AG09319 (cell line): Measurements from ENCODE around the gene ATN1.

ENCODE experiments used
- DNase-seq: peaks from one replicate; pipeline ENCODE4 v3.0.0-alpha.2; 2010; ENCODE audit warnings: low read depth; ENCODE audit errors: extremely low read depth
- TF ChIP-seq, protein P1 (sequence below): IDR thresholded peaks from 2 replicates; pipeline ENCODE4 v1.5.1; 2011; ENCODE audit warnings: low read depth, mild to moderate bottlenecking, inconsistent platforms, low read length, moderate library complexity

Gene ATN1

DNA sequence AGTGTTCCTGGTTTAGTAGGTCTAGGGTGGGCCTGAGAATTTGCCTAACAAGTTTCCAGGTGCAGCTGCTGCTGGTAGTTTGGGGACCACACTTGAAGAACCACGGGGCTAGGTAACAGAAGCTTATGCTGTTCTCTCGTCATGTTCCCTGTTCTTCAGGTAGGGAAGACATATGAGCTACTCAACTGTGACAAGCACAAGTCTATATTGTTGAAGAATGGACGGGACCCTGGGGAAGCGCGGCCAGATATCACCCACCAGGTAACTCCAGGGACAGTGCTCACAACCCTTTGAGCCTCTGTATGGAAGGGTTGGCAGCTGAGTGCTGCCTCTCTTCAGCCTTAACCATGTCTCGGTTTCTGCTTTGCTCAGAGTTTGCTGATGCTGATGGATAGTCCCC lies 46.4 kb downstream of the ATN1 start:
- DNase-seq = no peak
- TF ChIP-seq, protein P1, sequence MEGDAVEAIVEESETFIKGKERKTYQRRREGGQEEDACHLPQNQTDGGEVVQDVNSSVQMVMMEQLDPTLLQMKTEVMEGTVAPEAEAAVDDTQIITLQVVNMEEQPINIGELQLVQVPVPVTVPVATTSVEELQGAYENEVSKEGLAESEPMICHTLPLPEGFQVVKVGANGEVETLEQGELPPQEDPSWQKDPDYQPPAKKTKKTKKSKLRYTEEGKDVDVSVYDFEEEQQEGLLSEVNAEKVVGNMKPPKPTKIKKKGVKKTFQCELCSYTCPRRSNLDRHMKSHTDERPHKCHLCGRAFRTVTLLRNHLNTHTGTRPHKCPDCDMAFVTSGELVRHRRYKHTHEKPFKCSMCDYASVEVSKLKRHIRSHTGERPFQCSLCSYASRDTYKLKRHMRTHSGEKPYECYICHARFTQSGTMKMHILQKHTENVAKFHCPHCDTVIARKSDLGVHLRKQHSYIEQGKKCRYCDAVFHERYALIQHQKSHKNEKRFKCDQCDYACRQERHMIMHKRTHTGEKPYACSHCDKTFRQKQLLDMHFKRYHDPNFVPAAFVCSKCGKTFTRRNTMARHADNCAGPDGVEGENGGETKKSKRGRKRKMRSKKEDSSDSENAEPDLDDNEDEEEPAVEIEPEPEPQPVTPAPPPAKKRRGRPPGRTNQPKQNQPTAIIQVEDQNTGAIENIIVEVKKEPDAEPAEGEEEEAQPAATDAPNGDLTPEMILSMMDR = no peak

DNA sequence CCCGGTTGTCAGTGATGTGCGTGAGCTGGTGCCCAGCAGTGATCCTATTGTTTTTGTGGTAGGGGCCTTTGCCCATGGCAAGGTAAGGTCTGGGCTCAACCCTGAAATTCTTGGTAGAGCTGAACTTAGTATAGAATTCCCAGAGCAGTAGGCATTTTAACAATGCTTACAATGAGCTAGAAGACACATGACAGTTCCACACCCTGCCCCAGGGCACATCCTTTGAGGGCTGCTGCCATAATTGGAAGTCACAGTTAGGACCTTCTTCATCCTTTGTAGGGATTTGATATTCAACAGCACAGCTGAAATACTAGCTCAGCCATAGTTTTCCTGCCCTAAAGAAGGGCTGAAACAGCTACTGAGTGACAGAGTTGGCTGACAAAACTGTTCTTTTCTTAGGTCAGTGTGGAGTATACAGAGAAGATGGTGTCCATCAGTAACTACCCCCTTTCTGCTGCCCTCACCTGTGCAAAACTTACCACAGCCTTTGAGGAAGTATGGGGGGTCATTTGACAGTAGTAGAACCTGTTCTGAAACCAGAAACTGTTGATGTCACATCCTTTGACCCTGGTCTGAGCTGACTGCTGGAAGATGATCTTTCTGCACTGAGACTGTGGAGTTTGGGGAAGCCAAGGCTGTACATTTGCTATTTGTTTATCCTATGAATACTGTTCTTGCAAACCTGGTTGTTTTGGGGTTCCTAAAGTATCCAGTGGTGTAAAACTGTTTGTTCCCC lies 47.7 kb downstream of the ATN1 start:
- TF ChIP-seq, protein P1 = no peak
- DNase-seq = no peak

DNA sequence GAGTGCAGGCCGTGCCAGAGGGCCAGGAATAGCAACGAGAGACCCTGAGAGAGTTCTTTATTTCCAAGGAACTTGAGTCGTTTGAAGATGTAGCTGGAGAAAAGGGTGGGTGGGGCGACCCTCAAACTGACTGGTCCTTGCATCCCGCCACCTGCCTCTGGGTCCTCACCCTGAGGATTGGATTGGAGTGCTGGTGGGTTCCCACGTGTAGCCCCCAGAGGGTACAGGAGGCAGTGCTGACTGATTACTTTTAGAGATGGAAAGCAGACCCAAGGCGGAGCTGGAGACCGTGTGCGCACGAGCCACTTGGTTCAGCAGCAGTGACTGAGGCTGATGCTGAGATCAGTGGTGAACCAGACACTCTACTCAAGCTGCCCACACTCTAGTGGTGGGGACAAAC lies 49.9 kb downstream of the ATN1 start:
- no peak for DNase-seq
- TF ChIP-seq, protein P1 = no peak

DNA sequence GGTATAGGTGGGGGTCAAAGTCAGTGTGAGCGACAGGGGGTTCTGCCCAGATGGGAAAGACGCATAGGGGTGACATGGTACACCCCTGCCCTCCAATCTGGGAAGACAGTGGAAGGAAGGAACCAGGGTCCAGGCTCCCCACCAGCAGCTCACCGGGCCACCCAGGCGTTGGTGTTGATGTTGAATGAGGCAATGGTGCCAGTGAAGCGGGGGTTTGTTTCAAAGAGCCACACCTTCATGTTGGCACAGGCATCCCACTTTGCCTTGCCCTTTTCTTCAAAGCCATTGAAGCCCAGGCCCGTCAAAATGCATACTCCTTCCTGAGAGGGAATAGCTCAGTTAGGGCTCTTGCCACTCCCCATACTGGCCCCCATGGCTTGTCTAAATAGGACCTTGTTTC lies 50.4 kb downstream of the ATN1 start:
- no peak for DNase-seq
- TF ChIP-seq, protein P1 = no peak

DNA sequence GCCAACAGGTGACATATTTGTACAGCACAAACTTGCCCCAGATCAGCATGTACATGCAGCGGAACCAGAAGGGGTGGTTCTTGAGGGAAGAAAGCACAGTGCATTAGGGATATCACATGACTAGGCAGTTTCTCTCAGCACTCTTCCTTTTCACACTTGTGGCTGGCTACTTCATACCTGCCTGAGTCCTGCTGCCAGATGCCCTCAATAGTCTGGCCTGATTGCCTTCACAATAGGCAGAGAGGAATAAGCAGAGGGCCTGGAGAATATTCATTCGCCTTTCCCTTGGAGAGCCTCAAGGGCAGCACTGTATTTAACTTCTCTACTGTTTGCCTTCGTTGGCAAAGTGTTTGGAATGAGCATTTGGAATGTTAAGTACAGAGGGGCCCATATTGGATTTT lies 50.9 kb downstream of the ATN1 start:
- no peak for DNase-seq
- TF ChIP-seq, protein P1 = no peak

DNA sequence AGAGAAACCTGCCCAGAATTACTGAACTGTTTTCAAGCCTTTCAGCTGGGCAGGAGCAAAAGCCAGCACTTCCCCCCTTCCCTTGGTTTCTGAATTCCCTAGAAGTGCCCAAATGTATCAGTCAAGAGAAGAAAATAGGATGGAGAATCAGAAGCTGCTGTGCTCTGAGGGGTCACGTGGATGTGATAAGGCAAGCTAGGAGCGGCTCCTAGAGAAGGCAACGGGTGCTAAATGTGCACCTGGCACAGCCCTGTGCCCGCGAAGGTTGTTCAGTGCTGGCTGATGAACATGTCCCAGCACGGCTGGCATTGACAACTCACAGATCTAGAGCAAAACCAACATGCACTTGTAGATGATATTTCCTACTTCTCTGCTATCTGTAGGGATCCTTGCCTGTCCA lies 51.3 kb downstream of the ATN1 start:
- no peak for DNase-seq
- TF ChIP-seq, protein P1 = no peak

DNA sequence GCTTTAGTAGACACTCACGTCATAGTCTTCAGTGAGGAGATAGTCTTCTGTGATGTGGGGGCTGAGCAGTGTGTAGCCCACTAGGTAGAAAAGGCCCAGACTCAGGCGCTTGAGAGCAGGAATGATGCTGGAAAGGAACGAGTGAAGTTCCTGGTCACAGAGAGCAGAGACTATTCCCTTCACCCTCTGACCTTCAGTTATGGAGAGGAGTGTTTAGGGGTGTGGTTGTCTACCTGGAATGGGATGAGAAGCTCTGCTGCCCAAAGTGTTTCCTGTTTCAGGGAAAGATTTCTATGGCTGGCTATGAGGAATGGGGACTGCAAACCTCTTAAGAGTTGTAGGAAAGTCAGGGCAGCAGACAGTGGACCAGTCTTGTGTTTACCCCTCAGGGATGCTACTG lies 51.7 kb downstream of the ATN1 start:
- DNase-seq = no peak

More for the DNA sequence above, 51.7 kb downstream of the ATN1 start:
- TF ChIP-seq, protein P1 = no peak
